Right atrium auricular region (tissue), 2 donors: ENCODE results near the gene HCFC1. TPM values are rescaled to one million over a fixed set of nuclear protein-coding genes. Genes with fewer than 3 reads are reported as not detected.

Experiments
- DNase-seq: peaks from one replicate; pipeline ENCODE4 v3.0.0-alpha.2; 2019; ENCODE audit warnings: low spot score
- H3K27ac ChIP-seq, 2 donors: fragments of 200-600 bp; sonication (generic); 1 replicate in 1 of 2; 2 replicates in 1 of 2; pipeline ENCODE4 v1.5.1; 2016 to 2019
- H3K27me3 ChIP-seq, 2 donors: fragments of 200-600 bp; sonication (generic); one replicate each; pipeline versions ENCODE4 v1.5.1 to v1.6.0; 2017 to 2019
- H3K36me3 ChIP-seq: fragments of 200-600 bp; sonication (generic); one replicate; pipeline ENCODE4 v1.5.1; 2016
- H3K4me1 ChIP-seq, 2 donors: fragments of 200-600 bp; sonication (generic); one replicate each; pipeline versions ENCODE4 v1.5.1 to v1.6.0; 2017 to 2019
- H3K4me3 ChIP-seq, 2 donors: fragments of 200-600 bp; sonication (generic); 1 replicate in 1 of 2; 2 replicates in 1 of 2; pipeline ENCODE4 v1.5.1; 2017 to 2019; ENCODE audit warnings: mild to moderate bottlenecking in 1 of 2, moderate library complexity in 1 of 2
- H3K9me3 ChIP-seq, 2 donors: fragments of 200-600 bp; sonication (generic); one replicate each; pipeline ENCODE4 v1.5.1; 2019
- CTCF ChIP-seq, 2 donors: fragments of 200-600 bp; sonication (generic); IDR thresholded peaks; one replicate each; pipeline ENCODE4 v1.5.1; 2019; ENCODE audit warnings: antibody characterized with exemption in 2 of 2
- total RNA-seq, 2 donors: library from RNA; depleted of rRNA; stranded (reverse); fragments of >200 nt; gene quantifications; one replicate each; pipeline ENCODE4 v1.1.0, GENCODE V29; 2016

The HCFC1 gene
- total RNA-seq, 2 donors from 2014 or later: 40.8 to 54.7 TPM

DNA sequence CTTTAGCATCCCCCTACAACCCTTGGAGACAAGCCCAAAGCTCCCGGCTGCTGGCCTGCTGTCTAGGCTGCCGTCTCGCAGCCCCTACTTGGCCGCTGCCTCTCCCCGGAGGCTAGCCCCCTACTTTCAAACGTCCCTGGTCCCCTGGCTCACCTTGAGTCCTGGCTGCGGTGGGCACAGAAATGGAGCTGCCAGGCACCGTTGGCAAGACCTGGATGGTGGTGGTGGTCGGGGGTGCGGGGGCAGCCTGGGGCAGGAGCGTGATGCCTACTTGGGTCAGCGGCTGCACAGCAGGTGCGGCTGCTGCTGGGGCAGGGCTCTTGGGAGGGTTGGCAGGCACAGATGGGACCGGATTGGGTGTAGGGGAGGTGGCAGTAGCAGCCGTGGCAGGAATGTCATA, 12.0 kb downstream of the HCFC1 start:
- H3K36me3 ChIP-seq: peaks cover 91% of the 10 kb centered on the region

DNA sequence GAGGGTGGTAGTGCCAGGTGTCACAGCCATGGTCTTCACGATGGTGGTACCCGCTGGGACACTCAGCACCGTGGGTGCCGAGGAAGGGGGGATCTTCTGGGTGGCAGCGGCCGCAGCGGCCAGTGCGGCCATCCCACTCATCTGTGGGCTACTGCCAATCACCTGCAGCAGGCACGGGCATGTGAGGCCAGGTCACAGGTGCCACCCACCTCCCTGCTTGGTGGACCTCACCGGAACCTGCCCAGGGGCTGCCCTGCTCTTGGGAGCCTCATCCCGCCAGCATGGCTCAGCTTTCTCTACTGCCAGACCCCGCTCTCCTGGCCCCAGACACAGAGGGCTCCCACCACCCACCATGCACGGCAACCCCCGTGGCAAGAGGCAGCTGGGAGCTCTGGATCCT, 13.0 kb downstream of the HCFC1 start:
- Histone ChIP-seq H3K36me3 (peaks cover 95% of the 10 kb centered on the region), H3K4me1 (peaks cover 0 to 1% of the 10 kb centered on the region in 2 donors), H3K4me3 (no peak overlapping the region), H3K9me3 (no peaks in the 10 kb centered on the region), H3K27ac (no peak overlapping the region), H3K27me3 (no peaks in the 10 kb centered on the region)
- DNase-seq: no peak
- TF ChIP-seq CTCF (IDR thresholded peaks at IDR 0.05): no peak

More for the DNA sequence above, 12.0 kb downstream of the HCFC1 start:
- Histone ChIP-seq H3K4me1 (peaks cover 0 to 2% of the 10 kb centered on the region in 2 donors), H3K27me3 (no peaks in the 10 kb centered on the region), H3K4me3 (no peak overlapping the region), H3K27ac (no peak overlapping the region), H3K9me3 (no peaks in the 10 kb centered on the region)
- no peak for TF ChIP-seq CTCF (IDR thresholded peaks at IDR 0.05)
- DNase-seq: no peak

GRCh38 chrX:153957224-153957623, 14.4 kb downstream of the HCFC1 start:
- no peak for DNase-seq
- Histone ChIP-seq H3K27me3 (no peaks in the 10 kb centered on the region), H3K27ac (no peak overlapping the region)

GRCh38 chrX:153956044-153956907, 15.3 kb downstream of the HCFC1 start:
- Histone ChIP-seq H3K27ac (no peak overlapping the region), H3K4me3 (no peak overlapping the region), H3K4me1 (peaks cover 0 to 11% of the 10 kb centered on the region in 2 donors), H3K36me3 (peaks cover 91% of the 10 kb centered on the region), H3K27me3 (no peaks in the 10 kb centered on the region), H3K9me3 (no peaks in the 10 kb centered on the region)
- DNase-seq: no peak
- TF ChIP-seq CTCF (IDR thresholded peaks at IDR 0.05): no peak

More at GRCh38 chrX:153957224-153957623, 14.4 kb downstream of the HCFC1 start:
- Histone ChIP-seq H3K36me3 (peaks cover 91% of the 10 kb centered on the region), H3K9me3 (no peaks in the 10 kb centered on the region), H3K4me3 (no peak overlapping the region), H3K4me1 (peaks cover 0 to 11% of the 10 kb centered on the region in 2 donors)
- no peak for TF ChIP-seq CTCF (IDR thresholded peaks at IDR 0.05)

- peaks cover 0 to 11% of the 10 kb centered on the region in 2 donors for H3K4me1 ChIP-seq
- no peaks in the 10 kb centered on the region for H3K27me3 ChIP-seq
- DNase-seq: no peak
- no peak overlapping the region for H3K27ac ChIP-seq
- no peak for TF ChIP-seq CTCF (IDR thresholded peaks at IDR 0.05)
- H3K9me3 ChIP-seq: no peaks in the 10 kb centered on the region
- H3K36me3 ChIP-seq: peaks cover 91% of the 10 kb centered on the region
- no peak overlapping the region for H3K4me3 ChIP-seq
Observed at GRCh38 chrX:153955228-153955732, 16.3 kb downstream of the HCFC1 start.
